IMR-90 (cell line): Measurements from ENCODE around the gene SEMG2.

Experiments
- CTCF ChIP-seq: conservative IDR thresholded peaks from 2 replicates; pipeline ENCODE4 v1.5.1; 2012; ENCODE audit warnings: mild to moderate bottlenecking, low read depth, low read length, improper control_type of control experiment
- MXI1 ChIP-seq: IDR thresholded peaks from 2 replicates; pipeline ENCODE4 v1.6.1; 2012; ENCODE audit warnings: low read depth, mild to moderate bottlenecking, low read length, moderate library complexity, borderline replicate concordance

DNA sequence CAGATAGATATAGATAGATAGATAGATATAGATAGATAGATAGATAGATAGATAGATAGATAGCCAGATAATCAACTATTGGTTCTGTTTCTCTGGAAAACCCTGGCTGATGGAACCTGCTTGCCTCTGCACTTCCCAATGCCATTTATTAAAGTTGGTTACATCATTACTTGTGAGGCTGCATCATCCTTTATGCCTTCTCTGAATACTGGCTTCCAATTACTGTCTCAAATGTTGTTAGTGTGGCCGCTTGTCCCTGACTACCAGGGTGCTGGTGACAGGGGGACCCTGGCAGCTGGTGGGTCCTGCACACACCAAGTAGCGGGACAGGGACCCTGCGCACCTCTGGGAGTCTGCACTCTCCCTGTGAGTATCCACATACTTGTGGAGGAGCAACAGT is 37.1 kb downstream of the SEMG2 start:
- TF ChIP-seq MXI1 (no peak), CTCF (no peak)
